Activated CD8-positive, alpha-beta memory T cell treated with anti-CD3 and anti-CD28 coated beads, Interleukin-2, amount 10 ng/mL, durations not matched to agents 7 days and 5 days (primary cell): Measurements from ENCODE around the gene GPRC5B. TPM values are rescaled to one million over a fixed set of nuclear protein-coding genes. Genes with fewer than 3 reads are reported as not detected.

Experiments used
- total RNA-seq, 2 experiments: library from RNA; stranded (reverse); gene quantifications; one replicate each; pipeline ENCODE4 v1.2.3, GENCODE V29; 2021

Gene GPRC5B
- total RNA-seq, 2 experiments from 2014 or later, result not detected

Other genes with a start within 250 kb of the GPRC5B start
- gene KNOP1, start 166.6 kb downstream of the GPRC5B start, total RNA-seq, result 10 to 100 TPM; 20.9 to 24.4 TPM
- under 1 TPM; 0.66 to 0.82 TPM for gene IQCK, start 166.6 kb downstream of the GPRC5B start, total RNA-seq
- not detected for gene GPR139, start 189.0 kb upstream of the GPRC5B start, total RNA-seq